B cell (primary cell): Measurements from ENCODE around the gene NIT2.

Experiments used
- EZH2 ChIP-seq: IDR thresholded peaks from 2 replicates; pipeline ENCODE4 v1.6.1; 2012; ENCODE audit warnings: borderline replicate concordance, low read depth, mild to moderate bottlenecking, moderate library complexity, low read length; ENCODE audit not compliant: insufficient read depth, poor library complexity, severe bottlenecking
- TF ChIP-seq, protein P1 (sequence below): fragments of 200-600 bp; IDR thresholded peaks from one replicate; pipeline ENCODE4 v1.8.0; 2022; ENCODE audit warnings: antibody characterized with exemption, mild to moderate bottlenecking

DNA sequence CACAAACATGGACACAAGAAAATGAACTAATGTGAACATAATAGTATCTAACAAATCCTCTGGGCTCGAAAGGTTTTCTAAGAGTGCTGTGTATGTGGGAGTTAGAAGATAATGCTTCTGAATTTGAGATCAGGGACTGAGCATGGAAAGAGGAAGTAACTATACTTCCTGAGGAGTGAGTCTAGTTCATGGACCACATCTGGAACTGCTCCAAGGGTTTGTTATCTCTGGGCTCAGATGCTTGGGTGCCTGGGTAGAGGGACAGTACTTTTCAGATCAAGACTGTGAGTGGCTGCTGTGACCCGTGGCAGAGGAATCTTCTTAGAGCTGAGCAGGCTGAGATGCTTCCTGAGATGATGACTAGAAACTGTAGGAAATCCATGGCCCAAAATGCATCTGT, 45.2 kb upstream of the NIT2 start:
- TF ChIP-seq, protein P1, sequence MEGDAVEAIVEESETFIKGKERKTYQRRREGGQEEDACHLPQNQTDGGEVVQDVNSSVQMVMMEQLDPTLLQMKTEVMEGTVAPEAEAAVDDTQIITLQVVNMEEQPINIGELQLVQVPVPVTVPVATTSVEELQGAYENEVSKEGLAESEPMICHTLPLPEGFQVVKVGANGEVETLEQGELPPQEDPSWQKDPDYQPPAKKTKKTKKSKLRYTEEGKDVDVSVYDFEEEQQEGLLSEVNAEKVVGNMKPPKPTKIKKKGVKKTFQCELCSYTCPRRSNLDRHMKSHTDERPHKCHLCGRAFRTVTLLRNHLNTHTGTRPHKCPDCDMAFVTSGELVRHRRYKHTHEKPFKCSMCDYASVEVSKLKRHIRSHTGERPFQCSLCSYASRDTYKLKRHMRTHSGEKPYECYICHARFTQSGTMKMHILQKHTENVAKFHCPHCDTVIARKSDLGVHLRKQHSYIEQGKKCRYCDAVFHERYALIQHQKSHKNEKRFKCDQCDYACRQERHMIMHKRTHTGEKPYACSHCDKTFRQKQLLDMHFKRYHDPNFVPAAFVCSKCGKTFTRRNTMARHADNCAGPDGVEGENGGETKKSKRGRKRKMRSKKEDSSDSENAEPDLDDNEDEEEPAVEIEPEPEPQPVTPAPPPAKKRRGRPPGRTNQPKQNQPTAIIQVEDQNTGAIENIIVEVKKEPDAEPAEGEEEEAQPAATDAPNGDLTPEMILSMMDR, result no peak
- TF ChIP-seq EZH2, result no peak
